Neuron (in vitro differentiated cells): Measurements from ENCODE around the gene CCDC197.

ENCODE experiments used
- H2AFZ ChIP-seq: one replicate; pipeline ENCODE4 v1.6.1; 2013; ENCODE audit warnings: low read depth, mild to moderate bottlenecking, inconsistent platforms, low read length, moderate library complexity
- H3K27me3 ChIP-seq: one replicate; pipeline ENCODE4 v1.6.1; 2013; ENCODE audit warnings: low read length; ENCODE audit not compliant: insufficient read depth
- H3K36me3 ChIP-seq: one replicate; pipeline ENCODE4 v1.6.1; 2013; ENCODE audit warnings: low read length; ENCODE audit not compliant: insufficient read depth
- H3K4me1 ChIP-seq: one replicate; pipeline ENCODE4 v1.6.1; 2013; ENCODE audit warnings: low read length; ENCODE audit not compliant: insufficient read depth
- H3K4me3 ChIP-seq: 2 replicates; pipeline ENCODE4 v1.5.1; 2013; ENCODE audit warnings: mild to moderate bottlenecking, low read length, moderate library complexity
- H3K9me3 ChIP-seq: one replicate; pipeline ENCODE4 v1.6.1; 2013; ENCODE audit warnings: low read length

The CCDC197 gene

DNA sequence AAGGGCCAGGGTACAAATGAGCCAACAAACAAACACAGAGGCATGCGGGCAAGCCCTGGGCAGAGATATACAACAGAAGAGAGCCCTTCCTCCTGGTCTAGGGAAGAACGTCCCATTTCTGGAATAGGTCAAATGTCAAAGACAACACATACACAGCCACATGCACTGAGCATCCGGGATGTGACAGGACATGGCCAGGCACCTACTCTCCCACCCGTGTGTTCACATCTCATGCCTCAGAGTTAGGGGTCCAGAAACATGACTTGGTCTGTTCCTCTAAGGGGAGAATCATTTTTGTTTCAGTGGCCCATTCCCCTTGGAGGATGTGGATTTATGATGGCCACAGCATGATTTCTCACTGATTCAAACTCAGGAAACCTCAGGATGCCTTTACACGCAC lies 19.9 kb upstream of the CCDC197 start:
- no peak overlapping the region for H2AFZ ChIP-seq
- H3K4me1 ChIP-seq: no peaks in the 10 kb centered on the region
- H3K27me3 ChIP-seq: no peaks in the 10 kb centered on the region
- H3K9me3 ChIP-seq: no peaks in the 10 kb centered on the region
- no peak overlapping the region for H3K4me3 ChIP-seq
- no peaks in the 10 kb centered on the region for H3K36me3 ChIP-seq

DNA sequence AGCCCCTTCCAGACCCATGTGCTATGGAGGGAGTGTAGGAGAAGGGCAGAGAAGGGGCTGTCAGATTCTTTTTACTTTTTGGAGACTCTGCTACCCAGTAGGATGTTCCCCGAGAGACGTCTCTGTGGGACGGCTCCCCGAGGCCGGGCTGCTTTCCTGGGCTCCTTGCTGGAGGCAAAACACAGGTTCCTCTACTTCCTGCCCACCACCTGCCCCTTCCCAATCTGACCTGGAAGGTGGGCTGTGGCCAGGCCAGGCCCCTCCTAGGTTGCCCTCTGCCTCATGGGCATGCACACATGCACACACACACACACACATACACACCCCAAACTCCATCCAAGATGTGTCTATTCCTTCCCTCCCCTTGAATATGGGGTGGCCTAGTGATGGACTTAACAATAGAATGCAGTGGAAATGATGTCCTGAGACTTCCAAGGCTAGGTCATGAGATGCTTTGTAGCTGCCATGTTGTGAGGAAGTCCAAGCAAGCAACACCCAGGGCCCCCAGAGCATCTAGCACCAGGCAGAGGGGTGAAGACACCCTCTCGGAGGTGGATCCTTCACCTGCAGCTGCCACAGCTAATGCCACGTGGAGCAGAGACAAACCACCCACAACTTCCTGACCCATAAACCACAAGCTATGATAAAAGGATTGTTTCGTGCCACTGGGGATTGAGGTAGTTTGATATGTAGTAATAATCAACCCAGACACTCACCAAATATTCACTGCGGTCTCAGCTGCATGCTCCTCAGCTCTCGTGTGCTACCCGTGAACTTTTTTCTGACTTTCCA lies 19.1 kb upstream of the CCDC197 start:
- H3K36me3 ChIP-seq: no peaks in the 10 kb centered on the region
- H3K27me3 ChIP-seq: no peaks in the 10 kb centered on the region
- H2AFZ ChIP-seq: no peak overlapping the region
- no peak overlapping the region for H3K4me3 ChIP-seq
- no peaks in the 10 kb centered on the region for H3K4me1 ChIP-seq
- H3K9me3 ChIP-seq: no peaks in the 10 kb centered on the region

DNA sequence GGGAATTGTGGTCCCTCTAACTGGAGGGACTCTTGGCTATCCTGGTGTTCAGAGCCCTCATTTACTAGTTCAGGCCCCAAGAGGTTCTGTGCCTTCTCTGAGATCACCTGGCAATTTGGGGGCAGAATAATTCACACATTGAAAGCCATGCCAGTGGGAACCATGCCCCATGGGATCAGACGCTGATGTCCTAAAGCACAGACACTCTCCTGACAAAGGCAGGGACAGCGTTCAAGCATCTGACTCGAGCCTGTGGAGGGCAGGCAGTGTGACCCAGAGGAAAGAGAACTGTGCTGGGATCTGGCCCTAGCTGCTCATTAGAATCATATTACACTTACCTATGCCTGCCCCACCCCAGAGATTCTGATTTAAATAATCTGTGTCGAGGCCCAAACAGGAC lies 18.4 kb upstream of the CCDC197 start:
- Histone ChIP-seq H2AFZ (no peak overlapping the region), H3K36me3 (no peaks in the 10 kb centered on the region), H3K4me3 (no peak overlapping the region), H3K4me1 (no peaks in the 10 kb centered on the region), H3K27me3 (no peaks in the 10 kb centered on the region), H3K9me3 (no peaks in the 10 kb centered on the region)

DNA sequence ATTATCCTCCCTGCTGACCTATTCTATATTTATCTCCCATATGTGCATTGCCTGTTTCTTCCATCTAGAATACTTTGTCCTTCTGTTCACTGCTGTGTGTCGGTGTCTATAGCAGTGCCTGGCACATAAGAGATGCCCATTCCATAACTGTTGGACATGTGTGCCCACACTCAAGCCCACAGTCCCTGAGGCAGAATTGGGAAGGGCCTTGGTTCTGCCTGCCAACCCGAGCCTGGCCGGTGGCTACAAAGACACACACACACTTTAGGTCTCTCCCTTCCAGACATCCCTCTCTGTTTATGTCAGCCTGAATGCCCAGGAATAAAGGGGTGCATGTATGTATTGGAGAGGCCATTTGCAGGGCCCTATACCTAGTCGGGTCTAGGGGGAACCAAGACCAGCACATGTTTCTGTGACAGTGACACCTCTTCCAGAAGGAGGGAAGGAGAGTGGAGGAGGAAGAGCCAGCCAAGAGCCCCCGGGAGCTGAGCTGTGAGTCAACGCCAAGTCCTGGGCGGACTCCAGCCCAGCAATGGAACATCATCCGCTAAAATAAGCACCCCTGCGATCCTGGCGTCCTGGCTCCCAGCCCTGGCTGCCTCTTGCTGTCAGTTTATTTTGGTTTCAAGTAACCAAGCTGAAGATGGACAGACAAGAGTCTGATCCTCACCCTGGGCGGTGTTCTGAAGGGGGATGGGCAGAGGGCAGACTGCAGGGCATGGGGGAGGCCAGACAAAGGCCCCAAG lies 16.5 kb upstream of the CCDC197 start:
- Histone ChIP-seq H3K36me3 (no peaks in the 10 kb centered on the region), H3K4me1 (peaks cover 3% of the 10 kb centered on the region), H3K27me3 (no peaks in the 10 kb centered on the region), H2AFZ (no peak overlapping the region), H3K9me3 (no peaks in the 10 kb centered on the region), H3K4me3 (no peak overlapping the region)

DNA sequence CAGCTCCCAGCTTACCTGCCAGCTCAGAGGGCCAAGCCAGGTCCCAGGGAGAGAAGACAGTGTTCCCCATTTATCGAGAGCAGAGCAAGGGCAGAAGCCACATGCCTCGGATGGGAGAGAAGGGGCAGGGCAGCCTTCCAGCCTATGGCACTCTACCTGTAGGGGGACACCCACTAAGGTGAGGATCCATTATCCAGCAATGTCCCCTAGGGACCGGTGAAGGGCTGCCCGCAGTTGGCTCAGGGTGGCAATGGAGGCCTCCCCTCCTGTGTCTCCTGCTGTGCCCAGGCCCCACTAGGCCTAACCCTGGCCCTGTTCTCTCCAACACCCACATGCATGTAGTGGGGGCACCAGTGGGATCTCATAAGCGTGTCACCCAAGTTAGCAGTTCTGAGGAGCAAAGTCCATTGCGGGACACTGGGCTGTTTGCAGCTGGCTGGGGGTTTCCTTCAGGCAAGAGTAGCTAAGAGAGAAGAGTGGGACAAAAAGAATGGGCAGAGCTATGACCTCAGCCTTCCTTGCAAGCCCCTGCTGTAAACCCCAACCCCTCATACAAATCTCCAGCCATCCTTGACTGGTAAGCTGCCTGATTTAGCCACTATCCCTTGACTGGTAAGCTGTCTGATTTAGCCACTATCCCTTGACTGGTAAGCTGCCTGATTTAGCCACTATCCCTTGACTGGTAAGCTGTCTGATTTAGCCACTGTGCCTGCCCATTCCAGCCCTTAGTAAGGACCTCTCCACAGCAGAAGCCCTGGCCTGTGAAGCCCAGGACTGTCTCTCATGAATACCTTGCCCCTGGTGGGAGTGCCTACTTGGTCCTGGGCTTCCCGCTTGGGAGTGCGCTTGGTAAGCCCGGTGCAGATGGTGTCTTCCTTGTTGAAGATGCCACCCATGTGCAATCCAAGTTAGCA lies 15.5 kb upstream of the CCDC197 start:
- H3K4me3 ChIP-seq: no peak overlapping the region
- H3K27me3 ChIP-seq: no peaks in the 10 kb centered on the region
- H2AFZ ChIP-seq: no peak overlapping the region
- H3K4me1 ChIP-seq: peaks cover 3% of the 10 kb centered on the region
- no peaks in the 10 kb centered on the region for H3K36me3 ChIP-seq
- H3K9me3 ChIP-seq: no peaks in the 10 kb centered on the region

DNA sequence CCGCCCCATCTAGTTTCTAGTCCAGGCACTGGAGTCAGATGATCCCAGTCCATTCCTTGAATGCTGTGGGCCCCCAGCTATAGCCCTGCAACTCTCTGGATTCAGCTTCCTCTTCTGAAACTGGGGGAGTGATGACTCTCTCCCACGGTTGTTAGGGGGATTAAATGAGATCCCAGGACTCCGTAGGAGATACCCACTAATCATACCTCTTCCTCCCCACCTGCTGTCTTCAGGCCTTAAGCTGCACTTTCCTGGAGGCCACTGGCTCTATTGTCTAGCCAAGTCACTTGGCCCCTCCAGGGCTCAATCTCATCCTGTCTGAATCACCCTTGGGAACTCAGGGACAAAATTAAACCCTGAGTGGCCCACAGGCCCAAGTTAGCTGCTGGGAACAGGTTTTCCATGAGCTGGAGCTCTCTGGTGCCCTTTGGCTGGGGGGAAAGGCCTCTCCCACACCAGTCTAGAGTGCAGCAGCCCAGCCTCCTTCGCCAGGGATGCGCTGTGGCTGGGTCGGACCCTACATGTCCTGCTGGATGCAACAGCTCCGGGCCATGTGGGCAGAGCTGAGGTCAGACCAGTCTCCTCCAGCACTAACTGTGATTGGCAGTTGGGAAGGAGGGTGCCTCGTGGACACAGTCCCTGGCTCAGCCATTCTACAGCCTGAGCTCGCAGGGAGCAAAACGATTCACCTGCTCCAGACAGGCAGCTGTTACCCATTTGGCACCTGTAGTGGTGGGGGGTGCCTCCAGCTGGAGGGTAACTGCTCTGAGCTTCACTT lies 14.7 kb upstream of the CCDC197 start:
- Histone ChIP-seq H3K4me3 (no peak overlapping the region), H3K36me3 (no peaks in the 10 kb centered on the region), H3K27me3 (no peaks in the 10 kb centered on the region), H2AFZ (no peak overlapping the region), H3K9me3 (no peaks in the 10 kb centered on the region), H3K4me1 (peaks cover 3% of the 10 kb centered on the region)

DNA sequence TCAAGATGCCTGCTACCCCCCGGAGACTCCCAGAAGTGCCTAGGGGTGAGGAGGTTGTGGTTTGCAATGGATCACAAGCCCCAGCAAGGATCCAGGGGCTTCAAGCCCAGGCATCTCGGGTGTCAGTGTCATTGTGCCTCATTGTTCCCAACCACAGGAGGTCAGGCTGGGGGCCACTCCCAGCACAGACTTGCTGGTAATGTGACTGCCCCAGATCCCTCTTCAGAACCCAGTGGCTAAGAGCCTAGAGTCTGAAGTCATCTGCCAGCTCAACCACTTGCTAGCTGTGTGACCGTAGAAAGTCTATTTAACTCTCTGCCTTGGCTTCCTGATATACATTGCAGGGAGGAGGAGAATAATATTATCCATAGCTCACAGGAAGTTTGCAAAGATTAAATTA lies 13.0 kb upstream of the CCDC197 start:
- Histone ChIP-seq H3K9me3 (no peaks in the 10 kb centered on the region), H3K36me3 (no peaks in the 10 kb centered on the region), H3K4me1 (peaks cover 3% of the 10 kb centered on the region), H3K27me3 (no peaks in the 10 kb centered on the region), H3K4me3 (no peak overlapping the region), H2AFZ (no peak overlapping the region)

DNA sequence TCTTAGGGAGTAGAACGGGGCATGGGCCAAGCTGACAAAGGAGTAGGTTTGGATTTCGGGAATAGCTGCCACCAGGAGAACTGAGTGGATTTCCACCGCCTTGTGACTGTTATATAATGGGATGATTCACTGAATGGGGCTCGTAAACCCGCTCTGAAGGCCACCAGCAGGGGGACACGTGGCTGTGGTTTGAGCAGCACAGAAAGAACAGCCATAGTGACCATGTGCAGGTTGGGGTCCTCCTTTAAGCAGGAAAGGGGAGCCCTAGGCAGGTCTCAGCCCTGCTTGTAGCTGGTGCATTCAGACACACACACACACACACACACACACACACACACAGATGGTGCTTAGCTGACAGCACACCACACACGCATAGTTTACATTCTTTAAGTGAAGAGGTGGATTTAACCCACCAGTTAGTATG lies 12.1 kb upstream of the CCDC197 start:
- no peaks in the 10 kb centered on the region for H3K36me3 ChIP-seq
- H3K4me1 ChIP-seq: peaks cover 3% of the 10 kb centered on the region
- H3K27me3 ChIP-seq: no peaks in the 10 kb centered on the region
- no peak overlapping the region for H3K4me3 ChIP-seq
- H3K9me3 ChIP-seq: no peaks in the 10 kb centered on the region
- H2AFZ ChIP-seq: no peak overlapping the region

DNA sequence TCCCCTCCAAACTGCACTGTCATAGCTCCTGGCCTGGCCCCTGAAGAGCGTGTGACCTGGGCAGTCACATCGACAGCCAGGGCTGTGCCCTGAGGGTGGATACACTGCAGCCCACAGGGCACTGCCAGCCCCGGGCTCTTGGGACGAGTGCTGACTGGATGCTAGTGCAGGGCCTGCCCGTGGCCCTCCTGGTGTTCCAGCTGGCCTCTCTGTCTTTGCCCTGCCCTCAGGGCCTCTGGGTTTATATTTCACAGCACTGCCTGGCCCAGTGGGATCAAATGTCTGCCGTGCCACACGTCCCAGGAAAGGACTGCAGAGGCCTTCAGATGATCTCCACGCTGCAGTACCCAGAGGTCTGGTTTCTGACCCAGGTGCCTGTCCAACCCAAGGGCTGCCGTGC lies 10.1 kb upstream of the CCDC197 start:
- Histone ChIP-seq H3K4me1 (peaks cover 3% of the 10 kb centered on the region), H3K4me3 (no peak overlapping the region), H2AFZ (no peak overlapping the region), H3K36me3 (no peaks in the 10 kb centered on the region), H3K9me3 (no peaks in the 10 kb centered on the region), H3K27me3 (no peaks in the 10 kb centered on the region)

DNA sequence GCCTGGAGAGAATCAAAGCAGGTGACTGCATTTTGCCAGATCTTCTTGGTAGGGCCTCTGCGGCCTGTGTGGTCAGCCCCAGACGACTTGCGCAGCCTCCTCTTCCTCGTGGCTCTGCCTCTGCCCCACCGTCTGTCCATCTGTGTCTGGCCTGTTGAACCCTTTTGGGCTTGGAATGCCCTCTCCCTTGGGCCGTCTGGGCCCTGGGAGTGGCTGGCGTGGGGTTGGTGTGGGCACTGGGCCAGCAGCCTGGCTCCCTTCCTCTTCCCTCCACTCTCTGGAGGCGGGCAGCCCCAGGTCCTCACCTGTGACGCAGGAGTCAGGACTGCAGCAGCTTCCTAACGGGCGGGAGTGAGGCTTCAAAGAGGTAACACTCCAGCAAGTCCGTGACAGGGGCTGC lies 9.7 kb upstream of the CCDC197 start:
- H2AFZ ChIP-seq: no peak overlapping the region
- H3K4me3 ChIP-seq: no peak overlapping the region
- peaks cover 3% of the 10 kb centered on the region for H3K4me1 ChIP-seq
- H3K9me3 ChIP-seq: no peaks in the 10 kb centered on the region
- no peaks in the 10 kb centered on the region for H3K36me3 ChIP-seq
- no peaks in the 10 kb centered on the region for H3K27me3 ChIP-seq

DNA sequence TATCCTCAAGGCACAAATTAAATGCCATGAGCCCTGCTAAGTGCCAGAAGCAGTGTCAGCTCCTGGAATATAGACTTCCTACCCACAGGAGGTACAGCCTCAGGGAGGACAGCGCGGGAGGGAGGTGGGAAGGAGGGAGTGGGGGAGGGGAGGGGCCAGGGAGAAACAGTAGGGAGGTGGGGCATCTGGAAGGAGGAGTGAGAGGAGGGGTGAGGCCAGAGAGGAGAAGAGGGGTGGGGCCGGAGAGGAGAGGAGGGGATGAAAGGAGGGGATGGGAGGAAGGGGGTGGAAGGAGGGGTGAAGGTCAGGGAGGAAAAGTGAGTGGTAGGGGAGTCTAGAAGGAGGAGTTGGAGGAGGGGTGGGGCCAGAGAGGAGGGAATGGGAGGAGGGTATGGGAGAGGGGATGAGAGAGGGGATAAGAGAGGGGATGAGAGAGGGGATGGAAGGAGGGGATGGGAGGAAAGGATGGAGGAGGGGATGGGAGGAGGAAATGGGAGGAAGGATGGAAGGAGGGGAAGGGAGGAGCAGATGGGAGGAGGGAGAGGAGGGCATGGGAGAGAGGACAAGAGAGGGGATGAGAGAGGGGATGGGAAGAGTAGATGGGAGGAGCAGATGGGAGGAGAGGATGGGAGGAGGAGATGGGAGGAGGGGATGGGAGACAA lies 9.2 kb upstream of the CCDC197 start:
- H3K9me3 ChIP-seq: no peaks in the 10 kb centered on the region
- H3K4me1 ChIP-seq: peaks cover 3% of the 10 kb centered on the region
- no peaks in the 10 kb centered on the region for H3K36me3 ChIP-seq
- no peak overlapping the region for H3K4me3 ChIP-seq
- no peak overlapping the region for H2AFZ ChIP-seq
- no peaks in the 10 kb centered on the region for H3K27me3 ChIP-seq

DNA sequence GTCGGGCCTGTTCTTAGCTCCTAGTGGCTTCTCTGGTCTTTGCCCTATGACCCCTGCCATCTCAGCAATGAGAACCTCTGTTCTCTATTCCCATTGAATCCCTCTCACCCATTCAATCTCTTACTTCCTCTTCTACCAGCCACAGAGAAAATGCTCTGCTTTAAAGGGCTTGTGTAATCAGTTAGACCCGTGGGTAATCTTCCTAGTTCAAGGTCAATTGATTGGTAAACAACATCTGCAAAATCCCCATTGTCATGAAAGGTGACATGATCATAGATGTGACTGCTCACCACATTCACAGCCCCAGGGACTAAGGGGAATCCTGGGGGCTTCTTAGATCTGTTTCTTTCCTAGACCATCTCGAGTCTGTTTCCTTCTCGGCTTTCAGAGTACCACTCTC lies 7.2 kb upstream of the CCDC197 start:
- Histone ChIP-seq H3K9me3 (no peaks in the 10 kb centered on the region), H3K4me1 (peaks cover 3% of the 10 kb centered on the region), H3K36me3 (no peaks in the 10 kb centered on the region), H3K4me3 (no peak overlapping the region), H2AFZ (no peak overlapping the region), H3K27me3 (no peaks in the 10 kb centered on the region)
